ENCODE results near the gene NEK7.

NEK7 gene

DNA sequence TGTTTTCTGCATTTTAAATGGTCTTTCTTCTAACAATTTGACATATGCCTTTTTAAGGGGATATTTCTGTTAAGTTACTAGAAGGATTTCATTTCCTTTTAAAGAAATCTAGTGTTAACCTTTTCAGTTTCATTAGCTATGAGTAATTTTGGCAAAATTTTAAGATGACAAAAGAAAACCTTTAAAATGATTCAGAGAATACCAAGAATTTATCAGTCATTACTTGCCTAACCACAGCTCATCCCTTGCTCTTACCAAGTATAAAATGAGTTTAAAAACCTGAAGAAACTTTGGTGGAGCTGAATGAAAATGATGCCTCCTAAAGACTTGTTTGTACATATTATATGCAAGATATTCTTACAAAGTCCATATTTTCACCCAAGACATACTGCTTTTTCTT is 101.7 kb downstream of the NEK7 start:
- peak; percentile 55 to 92 for DNase-seq (ENCODE audit: low read depth in 2 of 2)
- peak overlapping the region in 1 of 2 donors; percentile 2 for H3K4me3 ChIP-seq (replicated peaks in 1 of 2; ENCODE audit: low read depth in 2 of 2, low read length in 2 of 2)
- TF ChIP-seq, protein P1, sequence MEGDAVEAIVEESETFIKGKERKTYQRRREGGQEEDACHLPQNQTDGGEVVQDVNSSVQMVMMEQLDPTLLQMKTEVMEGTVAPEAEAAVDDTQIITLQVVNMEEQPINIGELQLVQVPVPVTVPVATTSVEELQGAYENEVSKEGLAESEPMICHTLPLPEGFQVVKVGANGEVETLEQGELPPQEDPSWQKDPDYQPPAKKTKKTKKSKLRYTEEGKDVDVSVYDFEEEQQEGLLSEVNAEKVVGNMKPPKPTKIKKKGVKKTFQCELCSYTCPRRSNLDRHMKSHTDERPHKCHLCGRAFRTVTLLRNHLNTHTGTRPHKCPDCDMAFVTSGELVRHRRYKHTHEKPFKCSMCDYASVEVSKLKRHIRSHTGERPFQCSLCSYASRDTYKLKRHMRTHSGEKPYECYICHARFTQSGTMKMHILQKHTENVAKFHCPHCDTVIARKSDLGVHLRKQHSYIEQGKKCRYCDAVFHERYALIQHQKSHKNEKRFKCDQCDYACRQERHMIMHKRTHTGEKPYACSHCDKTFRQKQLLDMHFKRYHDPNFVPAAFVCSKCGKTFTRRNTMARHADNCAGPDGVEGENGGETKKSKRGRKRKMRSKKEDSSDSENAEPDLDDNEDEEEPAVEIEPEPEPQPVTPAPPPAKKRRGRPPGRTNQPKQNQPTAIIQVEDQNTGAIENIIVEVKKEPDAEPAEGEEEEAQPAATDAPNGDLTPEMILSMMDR (IDR thresholded peaks at IDR 0.05; ENCODE audit: low read depth, low read length), result no peak

DNA sequence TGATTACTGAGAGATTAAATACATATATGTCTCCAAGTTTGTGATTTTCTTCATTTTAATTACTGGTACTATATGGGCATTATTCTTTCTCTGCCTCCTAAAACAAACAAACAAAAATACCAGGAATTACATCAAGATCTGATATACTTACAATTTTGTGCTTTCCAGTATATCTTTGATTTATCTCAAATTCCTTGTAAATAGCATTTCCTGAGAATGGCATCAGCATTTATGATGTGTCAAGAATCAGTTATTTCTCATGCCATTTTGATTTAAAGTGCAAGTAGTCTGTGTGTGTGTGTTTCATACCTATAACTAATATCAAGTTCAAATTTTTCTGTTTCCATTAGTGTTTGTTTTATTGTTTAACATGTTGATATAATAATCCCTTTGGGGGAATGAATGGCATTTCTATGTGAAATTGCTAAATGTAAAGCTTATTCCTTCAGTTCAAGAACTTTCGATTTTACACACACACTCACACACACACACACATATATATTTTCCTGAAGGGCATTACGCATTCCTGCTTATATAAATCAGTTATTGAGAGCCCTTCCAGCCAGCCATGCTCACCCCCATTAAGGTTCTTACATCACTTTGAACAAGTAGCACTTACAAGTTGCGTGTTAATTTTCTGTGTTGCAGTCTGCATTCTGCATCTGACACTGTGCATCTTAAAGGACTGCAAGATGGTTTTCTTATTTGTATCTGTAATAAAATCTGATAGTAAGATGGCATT is 102.7 kb downstream of the NEK7 start:
- peak in 1 of 2 donors; percentile 42 for DNase-seq (ENCODE audit: low read depth in 2 of 2)
- H3K4me3 ChIP-seq (replicated peaks in 1 of 2; ENCODE audit: low read depth in 2 of 2, low read length in 2 of 2), result no peak overlapping the region
- TF ChIP-seq, protein P1 (IDR thresholded peaks at IDR 0.05; ENCODE audit: low read depth, low read length), result no peak

DNA sequence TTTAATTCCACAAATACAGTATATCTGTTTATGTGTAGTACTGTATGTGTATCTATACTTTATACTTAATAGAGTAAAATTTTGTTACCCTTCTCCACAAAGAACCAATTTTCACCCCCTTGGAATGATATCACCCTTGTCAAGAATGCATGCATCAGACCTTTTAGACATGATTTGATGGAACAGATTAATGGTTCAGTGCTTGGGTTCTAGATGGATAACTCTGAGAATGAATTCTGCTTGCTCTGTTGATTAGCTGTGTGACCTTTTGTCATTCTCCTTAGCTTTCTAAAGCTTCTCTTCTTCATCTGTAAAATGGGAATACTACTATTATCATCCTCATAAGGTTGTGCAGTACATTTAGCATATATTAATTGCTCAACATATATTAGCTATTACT is 105.1 kb downstream of the NEK7 start:
- TF ChIP-seq, protein P1 (IDR thresholded peaks at IDR 0.05; ENCODE audit: low read depth, low read length), result no peak
- H3K4me3 ChIP-seq (replicated peaks in 1 of 2; ENCODE audit: low read depth in 2 of 2, low read length in 2 of 2), result no peak overlapping the region
- no peak for DNase-seq (ENCODE audit: low read depth in 2 of 2)

DNA sequence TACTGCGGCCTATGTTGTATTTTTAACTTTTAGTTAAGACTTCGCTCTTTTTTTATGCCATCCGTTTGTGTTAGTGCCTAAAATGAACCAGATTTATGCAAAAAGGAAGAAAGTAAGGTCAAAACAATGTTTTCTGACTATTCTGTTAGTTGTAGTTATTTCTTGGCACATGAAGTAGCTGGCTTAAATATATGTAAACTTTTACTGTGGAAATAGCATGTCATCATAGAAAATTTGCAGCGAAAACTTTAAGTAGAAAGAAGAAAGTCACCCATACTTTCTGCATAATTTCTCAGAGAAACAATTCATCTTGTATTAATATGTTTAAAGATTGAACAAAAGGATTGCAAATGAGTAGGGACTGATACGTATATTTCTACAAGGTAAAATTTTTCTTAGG is 106.4 kb downstream of the NEK7 start:
- TF ChIP-seq, protein P1 (IDR thresholded peaks at IDR 0.05; ENCODE audit: low read depth, low read length), result no peak
- no peak overlapping the region for H3K4me3 ChIP-seq (replicated peaks in 1 of 2; ENCODE audit: low read depth in 2 of 2, low read length in 2 of 2)
- DNase-seq (ENCODE audit: low read depth in 2 of 2), result no peak

DNA sequence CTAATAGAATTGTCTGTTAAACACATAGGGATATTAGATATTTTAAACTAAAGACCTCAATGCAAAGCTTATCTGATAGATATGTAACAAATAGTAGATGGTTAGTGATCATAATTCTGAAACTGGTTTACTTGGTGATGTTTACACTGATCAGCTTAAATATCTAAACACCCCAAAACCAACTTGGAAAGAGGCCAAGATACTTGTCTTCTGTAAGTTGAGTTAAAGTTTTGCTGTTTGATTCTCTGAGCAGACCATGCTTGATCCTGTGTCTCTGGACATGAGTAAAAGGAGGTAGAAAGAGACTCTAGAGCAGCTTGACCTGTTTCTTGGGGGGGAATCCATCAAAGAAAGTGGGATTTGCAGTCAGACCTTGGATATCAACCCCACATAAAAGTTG is 107.5 kb downstream of the NEK7 start:
- TF ChIP-seq, protein P1 (IDR thresholded peaks at IDR 0.05; ENCODE audit: low read depth, low read length), result no peak
- H3K4me3 ChIP-seq (replicated peaks in 1 of 2; ENCODE audit: low read depth in 2 of 2, low read length in 2 of 2), result no peak overlapping the region
- no peak for DNase-seq (ENCODE audit: low read depth in 2 of 2)

DNA sequence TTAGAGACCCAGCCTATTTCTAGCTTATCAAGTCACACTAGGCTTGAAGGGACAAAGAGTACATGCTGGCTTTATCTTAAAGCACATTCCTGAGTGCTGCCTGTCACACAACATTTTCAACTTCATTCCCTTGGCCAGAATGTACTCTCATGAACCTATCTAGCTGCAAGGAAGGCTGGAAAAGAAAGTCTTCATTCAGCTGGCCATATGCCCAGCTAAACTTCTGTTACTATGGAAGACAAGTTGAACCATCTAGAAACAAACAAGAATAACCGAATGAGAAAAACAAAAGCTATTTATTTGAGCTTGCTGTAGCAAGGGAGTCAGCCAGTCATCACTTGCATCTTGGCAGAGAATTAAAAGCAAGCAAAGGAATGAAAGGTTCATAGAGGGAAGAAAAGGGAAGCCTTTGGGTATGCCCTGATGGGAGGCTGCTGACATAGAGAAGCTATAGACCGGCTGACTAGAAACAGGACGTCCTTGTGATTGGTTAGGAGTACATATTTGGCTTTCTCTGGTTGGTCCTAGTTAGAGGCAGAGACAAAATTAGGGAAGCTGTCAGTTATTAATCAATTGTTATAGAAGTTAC is 108.4 kb downstream of the NEK7 start:
- TF ChIP-seq, protein P1 (IDR thresholded peaks at IDR 0.05; ENCODE audit: low read depth, low read length), result no peak
- H3K4me3 ChIP-seq (replicated peaks in 1 of 2; ENCODE audit: low read depth in 2 of 2, low read length in 2 of 2), result no peak overlapping the region
- peak; percentile 79 to 84 for DNase-seq (ENCODE audit: low read depth in 2 of 2)
